Keratinocyte (primary cell): ENCODE data around the gene ITSN1. TPM values are rescaled to one million over a fixed set of nuclear protein-coding genes. Genes with fewer than 3 reads are reported as not detected.
"Not testable (repeated sequence)": the region's sequence is repeated elsewhere in the genome, so short reads cannot be mapped to it uniquely, and the experiment has no call there.

ENCODE experiments used
- DNase-seq: peaks from one replicate; pipeline ENCODE4 v3.0.0-alpha.2; 2011; ENCODE audit warnings: low read depth, missing footprints, low spot score
- FAIRE-seq: peaks from 2 replicates; lab custom pipeline; 2011; peaks lifted over from hg19 to GRCh38; lab: Jason Lieb, UNC
- H2AFZ ChIP-seq: 2 replicates; pipeline ENCODE4 v1.6.0; 2012; ENCODE audit warnings: low read length, control low read depth, inconsistent platforms; ENCODE audit not compliant: control insufficient read depth
- H3K27ac ChIP-seq: 2 replicates; pipeline ENCODE4 v1.5.1; 2011; ENCODE audit warnings: low read length; ENCODE audit not compliant: control insufficient read depth, insufficient read depth
- H3K27me3 ChIP-seq: 3 replicates; pipeline ENCODE4 v1.6.0; 2011; ENCODE audit warnings: low read length; ENCODE audit not compliant: control insufficient read depth, insufficient read depth; ENCODE audit errors: extremely low read depth
- H3K36me3 ChIP-seq, 2 experiments: 2 replicates in 1 of 2; 3 replicates in 1 of 2; pipeline ENCODE4 v1.5.1; 2011; ENCODE audit warnings: low read length in 2 of 2, mild to moderate bottlenecking in 1 of 2; ENCODE audit not compliant: control insufficient read depth in 2 of 2, insufficient read depth in 2 of 2; ENCODE audit errors: extremely low read depth in 1 of 2
- H3K4me1 ChIP-seq: 3 replicates; pipeline ENCODE4 v1.5.1; 2011; ENCODE audit warnings: low read length; ENCODE audit not compliant: control insufficient read depth, insufficient read depth; ENCODE audit errors: extremely low read depth
- H3K4me2 ChIP-seq: 3 replicates; pipeline ENCODE4 v1.6.0; 2011; ENCODE audit warnings: low read depth, low read length; ENCODE audit not compliant: control insufficient read depth, insufficient read depth; ENCODE audit errors: extremely low read depth
- H3K4me3 ChIP-seq, 3 experiments: fragments of 200-600 bp in 1 of 3; sonication (generic) in 1 of 3; 2 replicates in 2 of 3; 3 replicates in 1 of 3; pipeline ENCODE4 v1.5.1; 2011 to 2016; ENCODE audit warnings: low read length in 3 of 3, mild to moderate bottlenecking in 3 of 3, control low read depth in 2 of 3, inconsistent platforms in 1 of 3, low read depth in 1 of 3, mixed read lengths in 1 of 3, mixed run types in 1 of 3, moderate library complexity in 1 of 3; ENCODE audit not compliant: control insufficient read depth in 2 of 3, insufficient read depth in 2 of 3; ENCODE audit errors: extremely low read depth in 1 of 3
- H3K79me2 ChIP-seq: 2 replicates; pipeline ENCODE4 v1.6.0; 2012; ENCODE audit warnings: low read length; ENCODE audit not compliant: control insufficient read depth, insufficient read depth
- H3K9ac ChIP-seq: 3 replicates; pipeline ENCODE4 v1.6.0; 2011; ENCODE audit warnings: low read length; ENCODE audit not compliant: control insufficient read depth, insufficient read depth; ENCODE audit errors: extremely low read depth
- H3K9me1 ChIP-seq: 3 replicates; pipeline ENCODE4 v1.6.0; 2011; ENCODE audit warnings: low read length; ENCODE audit not compliant: control insufficient read depth, insufficient read depth; ENCODE audit errors: extremely low read depth
- H3K9me3 ChIP-seq: 2 replicates; pipeline ENCODE4 v1.5.1; 2012; ENCODE audit warnings: low read depth, low read length; ENCODE audit not compliant: control insufficient read depth
- H4K20me1 ChIP-seq: 3 replicates; pipeline ENCODE4 v1.6.0; 2011; ENCODE audit warnings: low read length; ENCODE audit not compliant: control insufficient read depth, insufficient read depth; ENCODE audit errors: extremely low read depth
- EZH2 ChIP-seq: IDR thresholded peaks from one replicate; pipeline ENCODE4 v1.6.1; 2012; ENCODE audit warnings: inconsistent platforms, mild to moderate bottlenecking, low read length, moderate library complexity
- dilution Hi-C: fragments of 300-500 bp; cut with MboI; formaldehyde crosslinking; loops from one replicate; pipeline ENCODE4 v1.7.0; 2020; ENCODE audit warnings: low sequenced_read_pairs; ENCODE audit not compliant: extremely low pct_ligation_motif_present
- polyA plus RNA-seq, 5 experiments: library from polyadenylated mRNA; depleted of rRNA in 3 of 5; stranded (reverse) in 3 of 5; stranded (forward) in 1 of 5; unstranded in 1 of 5; fragments of >200 nt; gene quantifications; 1 replicate in 1 of 5; 2 replicates in 3 of 5; 3 replicates in 1 of 5; pipeline versions ENCODE4 v1.2.1 to v1.2.3, GENCODE V29; 2011 to 2012; ENCODE audit warnings: missing spikeins in 2 of 5, low read depth in 1 of 5, low replicate concordance in 1 of 5
- TF ChIP-seq, protein P1 (sequence below), 3 experiments: IDR thresholded peaks in 1 of 3; conservative IDR thresholded peaks in 1 of 3; optimal IDR thresholded peaks in 1 of 3; 2 replicates in 2 of 3; 3 replicates in 1 of 3; pipeline versions ENCODE3 to v1.5.1; 2011; ENCODE audit warnings: low read length in 3 of 3, mild to moderate bottlenecking in 3 of 3, moderate library complexity in 2 of 3, control low read depth in 1 of 3, inconsistent platforms in 1 of 3; ENCODE audit not compliant: insufficient read depth in 2 of 3; ENCODE audit errors: extremely low read depth in 1 of 3

The ITSN1 gene
- polyA plus RNA-seq, 1 donor (not counting 4 experiments of a cell fraction or from before 2014, with no cell fraction given): 34.3 TPM

DNA sequence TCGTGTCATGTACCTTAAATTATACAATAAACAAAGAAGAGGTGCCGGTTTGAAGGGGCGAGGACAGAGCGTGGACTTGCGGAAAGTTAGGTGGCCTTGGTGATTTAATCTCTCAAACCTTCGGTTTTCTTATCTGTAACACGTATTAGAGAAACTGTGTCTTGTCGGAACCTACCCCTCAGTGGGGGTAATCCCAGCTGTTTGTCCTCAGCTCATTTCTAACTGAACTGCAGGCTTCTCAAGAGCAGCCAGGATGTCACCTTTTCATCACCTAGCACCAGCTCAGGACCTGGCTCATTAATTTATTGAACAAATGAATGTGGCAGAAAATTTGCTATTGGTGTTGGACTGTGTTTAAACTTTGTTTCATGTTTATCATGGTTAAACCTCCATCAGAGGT, 31.2 kb downstream of the ITSN1 start:
- H3K9me3 ChIP-seq: no peaks in the 10 kb centered on the region
- TF ChIP-seq EZH2: no peak
- TF ChIP-seq, protein P1, sequence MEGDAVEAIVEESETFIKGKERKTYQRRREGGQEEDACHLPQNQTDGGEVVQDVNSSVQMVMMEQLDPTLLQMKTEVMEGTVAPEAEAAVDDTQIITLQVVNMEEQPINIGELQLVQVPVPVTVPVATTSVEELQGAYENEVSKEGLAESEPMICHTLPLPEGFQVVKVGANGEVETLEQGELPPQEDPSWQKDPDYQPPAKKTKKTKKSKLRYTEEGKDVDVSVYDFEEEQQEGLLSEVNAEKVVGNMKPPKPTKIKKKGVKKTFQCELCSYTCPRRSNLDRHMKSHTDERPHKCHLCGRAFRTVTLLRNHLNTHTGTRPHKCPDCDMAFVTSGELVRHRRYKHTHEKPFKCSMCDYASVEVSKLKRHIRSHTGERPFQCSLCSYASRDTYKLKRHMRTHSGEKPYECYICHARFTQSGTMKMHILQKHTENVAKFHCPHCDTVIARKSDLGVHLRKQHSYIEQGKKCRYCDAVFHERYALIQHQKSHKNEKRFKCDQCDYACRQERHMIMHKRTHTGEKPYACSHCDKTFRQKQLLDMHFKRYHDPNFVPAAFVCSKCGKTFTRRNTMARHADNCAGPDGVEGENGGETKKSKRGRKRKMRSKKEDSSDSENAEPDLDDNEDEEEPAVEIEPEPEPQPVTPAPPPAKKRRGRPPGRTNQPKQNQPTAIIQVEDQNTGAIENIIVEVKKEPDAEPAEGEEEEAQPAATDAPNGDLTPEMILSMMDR (optimal IDR thresholded peaks at IDR 0.05 in 1 of 3, IDR thresholded peaks at IDR 0.05 in 1 of 3, conservative IDR thresholded peaks at IDR 0.05 in 1 of 3; ENCODE audit: extremely low read depth in 1 of 3, insufficient read depth in 2 of 3, low read length in 3 of 3): no peak
- no peaks in the 10 kb centered on the region for H3K27me3 ChIP-seq
- no peak overlapping the region for H3K4me3 ChIP-seq
- peaks cover 8% of the 10 kb centered on the region for H3K4me1 ChIP-seq
- H3K4me2 ChIP-seq: no peak overlapping the region
- no peak overlapping the region for H3K9ac ChIP-seq
- no peaks in the 10 kb centered on the region for H3K36me3 ChIP-seq
- dilution Hi-C loops: no loop called here
- H3K27ac ChIP-seq: no peak overlapping the region
- FAIRE-seq (no peak), DNase-seq (no peak)
- no peak overlapping the region for H2AFZ ChIP-seq
- no peaks in the 10 kb centered on the region for H3K9me1 ChIP-seq
- peaks cover 82% of the 10 kb centered on the region for H3K79me2 ChIP-seq
- H4K20me1 ChIP-seq: no peaks in the 10 kb centered on the region

DNA sequence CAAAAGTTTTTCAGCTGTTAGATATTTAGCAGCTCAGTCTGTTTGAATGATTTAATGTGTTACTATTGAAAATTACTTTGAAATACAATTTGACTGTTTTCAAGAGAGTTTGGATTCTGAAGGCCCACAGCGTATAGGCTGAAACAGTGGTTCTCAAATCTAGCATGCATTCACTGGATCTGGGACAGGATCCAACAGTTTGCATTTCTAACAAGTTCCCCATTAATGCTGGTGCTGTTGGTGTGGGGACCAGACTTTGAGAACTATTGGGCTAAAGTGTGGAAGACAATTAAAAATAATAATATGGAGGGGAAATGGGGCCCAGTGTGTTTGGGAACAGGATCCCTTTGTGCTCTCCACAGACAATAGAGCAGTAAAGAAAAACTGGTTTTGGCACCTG, 31.9 kb downstream of the ITSN1 start:
- Histone ChIP-seq H3K27me3 (no peaks in the 10 kb centered on the region), H3K27ac (no peak overlapping the region), H3K9me1 (no peaks in the 10 kb centered on the region), H3K4me2 (no peak overlapping the region), H2AFZ (no peak overlapping the region), H3K9me3 (no peaks in the 10 kb centered on the region), H3K4me3 (no peak overlapping the region), H3K9ac (no peak overlapping the region), H3K79me2 (peaks cover 79% of the 10 kb centered on the region), H3K4me1 (peaks cover 10% of the 10 kb centered on the region), H4K20me1 (no peaks in the 10 kb centered on the region), H3K36me3 (no peaks in the 10 kb centered on the region)
- DNase-seq (no peak), FAIRE-seq (no peak)
- dilution Hi-C loops: no loop called here
- TF ChIP-seq, protein P1 (optimal IDR thresholded peaks at IDR 0.05 in 1 of 3, IDR thresholded peaks at IDR 0.05 in 1 of 3, conservative IDR thresholded peaks at IDR 0.05 in 1 of 3; ENCODE audit: extremely low read depth in 1 of 3, insufficient read depth in 2 of 3, low read length in 3 of 3): no peak
- TF ChIP-seq EZH2: no peak

DNA sequence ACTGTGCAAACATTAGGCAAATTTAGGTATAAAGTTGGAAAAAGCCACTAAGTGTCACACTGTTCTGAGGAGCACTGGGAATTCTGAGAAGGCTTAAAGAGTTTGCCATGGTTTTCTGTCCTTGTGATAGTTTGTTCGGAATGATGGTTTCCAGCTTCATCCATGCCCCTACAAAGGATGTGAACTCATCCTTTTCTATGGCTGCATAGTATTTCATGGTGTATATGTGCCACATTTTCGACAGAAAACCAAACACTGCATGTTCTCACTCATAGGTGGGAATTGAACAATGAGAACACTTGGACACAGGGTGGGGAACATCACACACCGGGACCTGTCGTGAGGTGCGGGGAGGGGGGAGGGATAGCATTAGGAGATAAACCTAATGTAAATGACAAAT, 34.4 kb downstream of the ITSN1 start:
- Histone ChIP-seq H3K79me2 (peaks cover 78% of the 10 kb centered on the region), H3K4me1 (peaks cover 11% of the 10 kb centered on the region)
- H3K27me3 ChIP-seq, H3K4me3 ChIP-seq, DNase-seq, H4K20me1 ChIP-seq, H3K9me3 ChIP-seq, H3K36me3 ChIP-seq, FAIRE-seq, dilution Hi-C loops, H3K4me2 ChIP-seq, H3K27ac ChIP-seq, H3K9ac ChIP-seq, H2AFZ ChIP-seq, H3K9me1 ChIP-seq: not testable (repeated sequence)
